ENCODE data around the gene FADS1. TPM values are rescaled to one million over a fixed set of nuclear protein-coding genes. Genes with fewer than 3 reads are reported as not detected.

The FADS1 gene
- total and polyA plus RNA-seq, 7 donors = 8.6 to 93.2 (median 17.2) TPM

- DNase-seq (no peak), ATAC-seq (no peak)
- 56 to 66% (median 58%) methylated on average over 7 of the region's 7 CpGs for WGBS, 3 donors
- intact Hi-C loops (cut with DNase I) = no loop called here
- Histone ChIP-seq H3K9me3 (no peaks in the 10 kb centered on the region), H3K4me1 (peaks cover 12% of the 10 kb centered on the region), H3K36me3 (ENCODE audit: insufficient read depth in 1 of 2, low read depth in 1 of 2) (no peaks in the 10 kb centered on the region), H3K27me3 (ENCODE audit: insufficient read depth in 3 of 3, low read length in 2 of 3) (peaks cover 0 to 19% (median 4%) of the 10 kb centered on the region in 3 donors), H3K4me3 (no peak overlapping the region), H3K27ac (no peak overlapping the region)
- no peak for TF ChIP-seq CTCF (IDR thresholded peaks at IDR 0.05)
Measured at GRCh38 chr11:61832754-61833153, 16.0 kb upstream of the FADS1 start.

GRCh38 chr11:61832207-61832606 is 15.4 kb upstream of the FADS1 start:
- no peak for DNase-seq
- Histone ChIP-seq H3K9me3 (no peaks in the 10 kb centered on the region), H3K36me3 (ENCODE audit: insufficient read depth in 1 of 2, low read depth in 1 of 2) (no peaks in the 10 kb centered on the region), H3K27ac (no peak overlapping the region), H3K27me3 (ENCODE audit: insufficient read depth in 3 of 3, low read length in 2 of 3) (peaks cover 0 to 22% (median 7%) of the 10 kb centered on the region in 3 donors), H3K4me1 (peaks cover 12% of the 10 kb centered on the region), H3K4me3 (no peak overlapping the region)
- no peak for ATAC-seq
- TF ChIP-seq CTCF (IDR thresholded peaks at IDR 0.05) = no peak
- WGBS, 3 donors = 86 to 94% (median 91%) methylated on average over 4 of the region's 4 CpGs
- intact Hi-C loops (cut with DNase I) = no loop called here

GRCh38 chr11:61830237-61831105 is 13.7 kb upstream of the FADS1 start:
- no peak for DNase-seq
- WGBS, 3 donors = 45 to 61% (median 47%) methylated on average over 8 of the region's 8 CpGs
- peaks cover 12% of the 10 kb centered on the region for H3K4me1 ChIP-seq
- H3K27ac ChIP-seq = peak overlapping the region; percentile 42
- intact Hi-C loops (cut with DNase I) = no loop called here
- peaks cover 0 to 30% (median 10%) of the 10 kb centered on the region in 3 donors for H3K27me3 ChIP-seq (ENCODE audit: insufficient read depth in 3 of 3, low read length in 2 of 3)
- H3K9me3 ChIP-seq = no peaks in the 10 kb centered on the region
- no peaks in the 10 kb centered on the region for H3K36me3 ChIP-seq (ENCODE audit: insufficient read depth in 1 of 2, low read depth in 1 of 2)
- TF ChIP-seq CTCF (IDR thresholded peaks at IDR 0.05) = no peak
- no peak for ATAC-seq
- no peak overlapping the region for H3K4me3 ChIP-seq

- Histone ChIP-seq H3K4me1 (peaks cover 12% of the 10 kb centered on the region), H3K4me3 (peak overlapping the region; percentile 60), H3K27me3 (ENCODE audit: insufficient read depth in 3 of 3, low read length in 2 of 3) (peaks cover 0 to 30% (median 10%) of the 10 kb centered on the region in 3 donors), H3K27ac (peak overlapping the region; percentile 39), H3K9me3 (no peaks in the 10 kb centered on the region), H3K36me3 (ENCODE audit: insufficient read depth in 1 of 2, low read depth in 1 of 2) (no peaks in the 10 kb centered on the region)
- ATAC-seq (no peak), DNase-seq (no peak)
- intact Hi-C loops (cut with DNase I) = no loop called here
- 72 to 80% (median 77%) methylated on average over 4 of the region's 4 CpGs for WGBS, 3 donors
- TF ChIP-seq CTCF (IDR thresholded peaks at IDR 0.05) = no peak
Measured at GRCh38 chr11:61829806-61830205, 13.0 kb upstream of the FADS1 start.

Data from psoas muscle (tissue), 8 donors.